Ovary (tissue), 3 donors: ENCODE measurements around the gene ZNF746.

ENCODE experiments used
- EP300 ChIP-seq: sonication (generic); formaldehyde crosslinking; IDR thresholded peaks from one replicate; pipeline ENCODE4 v1.6.1; 2017; ENCODE audit warnings: antibody characterized with exemption
- POLR2A ChIP-seq: fragments of 450-650 bp; IDR thresholded peaks from one replicate; pipeline ENCODE4 v1.6.1; 2017; ENCODE audit warnings: antibody characterized with exemption, mild to moderate bottlenecking, moderate library complexity
- TF ChIP-seq, protein P1 (sequence below), 3 donors: fragments of 450-650 bp in 2 of 3; fragments of 200-600 bp in 1 of 3; IDR thresholded peaks; one replicate each; pipeline versions ENCODE4 v1.5.1 to v1.8.0; 2016 to 2022; ENCODE audit warnings: antibody characterized with exemption in 3 of 3, mild to moderate bottlenecking in 1 of 3
- donor health status: DM: no; HTN: no; CAD: no.

DNA sequence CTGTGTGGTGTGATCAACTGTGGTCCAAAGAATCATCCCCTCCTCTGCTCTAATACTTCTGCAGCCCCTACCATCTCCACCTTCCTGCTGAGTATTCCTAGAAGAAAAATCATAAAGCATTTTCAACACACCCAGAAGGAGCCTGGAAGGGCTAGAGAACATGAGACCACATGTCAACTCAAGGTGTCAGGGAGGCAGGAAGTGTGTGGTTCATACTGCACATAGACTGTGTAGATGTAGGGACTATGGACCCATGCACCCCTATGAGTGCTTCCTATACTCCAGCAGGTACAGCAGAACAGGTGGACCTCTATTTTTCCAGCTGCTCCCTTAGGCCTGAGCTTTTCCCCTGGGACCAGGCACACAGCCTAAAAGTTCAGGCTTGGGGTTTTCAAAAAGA lies 2.6 kb upstream of the ZNF746 start:
- TF ChIP-seq, protein P1, sequence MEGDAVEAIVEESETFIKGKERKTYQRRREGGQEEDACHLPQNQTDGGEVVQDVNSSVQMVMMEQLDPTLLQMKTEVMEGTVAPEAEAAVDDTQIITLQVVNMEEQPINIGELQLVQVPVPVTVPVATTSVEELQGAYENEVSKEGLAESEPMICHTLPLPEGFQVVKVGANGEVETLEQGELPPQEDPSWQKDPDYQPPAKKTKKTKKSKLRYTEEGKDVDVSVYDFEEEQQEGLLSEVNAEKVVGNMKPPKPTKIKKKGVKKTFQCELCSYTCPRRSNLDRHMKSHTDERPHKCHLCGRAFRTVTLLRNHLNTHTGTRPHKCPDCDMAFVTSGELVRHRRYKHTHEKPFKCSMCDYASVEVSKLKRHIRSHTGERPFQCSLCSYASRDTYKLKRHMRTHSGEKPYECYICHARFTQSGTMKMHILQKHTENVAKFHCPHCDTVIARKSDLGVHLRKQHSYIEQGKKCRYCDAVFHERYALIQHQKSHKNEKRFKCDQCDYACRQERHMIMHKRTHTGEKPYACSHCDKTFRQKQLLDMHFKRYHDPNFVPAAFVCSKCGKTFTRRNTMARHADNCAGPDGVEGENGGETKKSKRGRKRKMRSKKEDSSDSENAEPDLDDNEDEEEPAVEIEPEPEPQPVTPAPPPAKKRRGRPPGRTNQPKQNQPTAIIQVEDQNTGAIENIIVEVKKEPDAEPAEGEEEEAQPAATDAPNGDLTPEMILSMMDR (IDR thresholded peaks at IDR 0.05): no peak
- TF ChIP-seq POLR2A (no peak), EP300 (no peak)
